ENCODE measurements around the gene SLC1A1. TPM values are rescaled to one million over a fixed set of nuclear protein-coding genes. Genes with fewer than 3 reads are reported as not detected.

The SLC1A1 gene
- total RNA-seq, 4 donors from 2014 or later = 1.8 to 12.3 (median 5.6) TPM

DNA sequence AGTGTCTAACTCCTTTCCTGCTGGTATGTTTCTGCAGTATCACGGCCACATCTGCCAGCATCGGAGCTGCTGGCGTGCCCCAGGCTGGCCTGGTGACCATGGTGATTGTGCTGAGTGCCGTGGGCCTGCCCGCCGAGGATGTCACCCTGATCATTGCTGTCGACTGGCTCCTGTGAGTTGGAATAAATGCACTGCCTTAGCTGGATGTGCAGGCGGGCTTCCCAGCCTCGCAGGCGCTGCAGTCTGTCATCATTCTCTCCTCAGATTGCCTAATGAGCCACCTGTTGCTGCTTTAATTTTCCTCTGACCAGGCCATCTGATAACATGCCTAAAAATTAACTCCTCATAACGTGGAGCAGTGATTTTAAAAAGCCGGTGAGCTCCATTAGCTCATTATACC lies 92.7 kb downstream of the SLC1A1 start:
- DNase-seq (ENCODE audit: low spot score) (no peak), ATAC-seq (ENCODE audit: low FRiP score) (no peak)
- TF ChIP-seq, protein P1, sequence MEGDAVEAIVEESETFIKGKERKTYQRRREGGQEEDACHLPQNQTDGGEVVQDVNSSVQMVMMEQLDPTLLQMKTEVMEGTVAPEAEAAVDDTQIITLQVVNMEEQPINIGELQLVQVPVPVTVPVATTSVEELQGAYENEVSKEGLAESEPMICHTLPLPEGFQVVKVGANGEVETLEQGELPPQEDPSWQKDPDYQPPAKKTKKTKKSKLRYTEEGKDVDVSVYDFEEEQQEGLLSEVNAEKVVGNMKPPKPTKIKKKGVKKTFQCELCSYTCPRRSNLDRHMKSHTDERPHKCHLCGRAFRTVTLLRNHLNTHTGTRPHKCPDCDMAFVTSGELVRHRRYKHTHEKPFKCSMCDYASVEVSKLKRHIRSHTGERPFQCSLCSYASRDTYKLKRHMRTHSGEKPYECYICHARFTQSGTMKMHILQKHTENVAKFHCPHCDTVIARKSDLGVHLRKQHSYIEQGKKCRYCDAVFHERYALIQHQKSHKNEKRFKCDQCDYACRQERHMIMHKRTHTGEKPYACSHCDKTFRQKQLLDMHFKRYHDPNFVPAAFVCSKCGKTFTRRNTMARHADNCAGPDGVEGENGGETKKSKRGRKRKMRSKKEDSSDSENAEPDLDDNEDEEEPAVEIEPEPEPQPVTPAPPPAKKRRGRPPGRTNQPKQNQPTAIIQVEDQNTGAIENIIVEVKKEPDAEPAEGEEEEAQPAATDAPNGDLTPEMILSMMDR (IDR thresholded peaks at IDR 0.05) = no peak

DNA sequence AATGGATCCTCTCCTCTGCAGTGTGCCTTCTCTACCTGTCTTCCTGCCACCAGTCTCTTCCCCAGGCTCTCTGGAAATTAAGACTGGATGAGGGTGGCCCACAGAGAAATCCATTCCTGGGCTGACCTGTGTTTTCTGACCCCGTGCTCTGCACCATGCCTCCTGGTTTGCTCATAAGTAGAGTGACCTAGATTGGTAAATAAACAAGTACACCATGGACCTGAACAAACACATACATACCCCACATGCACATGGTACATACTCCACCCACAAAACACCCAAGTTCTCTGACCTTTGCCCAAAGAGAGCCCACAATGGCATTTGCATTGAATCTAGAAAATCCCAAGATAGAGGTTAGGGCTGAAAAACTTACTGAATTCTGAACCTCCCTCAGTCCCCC lies 94.4 kb downstream of the SLC1A1 start:
- no peak for DNase-seq (ENCODE audit: low spot score)
- ATAC-seq (ENCODE audit: low FRiP score) = no peak
- TF ChIP-seq, protein P1 (IDR thresholded peaks at IDR 0.05) = no peak

DNA sequence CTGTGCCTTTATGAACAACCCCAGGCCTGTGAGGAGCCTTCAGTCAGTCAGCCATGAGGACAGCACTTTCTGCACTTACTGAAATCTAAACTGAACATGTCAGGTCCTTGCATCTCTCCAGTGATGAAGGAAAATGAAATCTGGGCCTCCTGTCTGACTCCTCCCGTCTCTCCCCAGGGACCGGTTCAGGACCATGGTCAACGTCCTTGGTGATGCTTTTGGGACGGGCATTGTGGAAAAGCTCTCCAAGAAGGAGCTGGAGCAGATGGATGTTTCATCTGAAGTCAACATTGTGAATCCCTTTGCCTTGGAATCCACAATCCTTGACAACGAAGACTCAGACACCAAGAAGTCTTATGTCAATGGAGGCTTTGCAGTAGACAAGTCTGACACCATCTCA lies 94.9 kb downstream of the SLC1A1 start:
- ATAC-seq (ENCODE audit: low FRiP score) (no peak), DNase-seq (ENCODE audit: low spot score) (no peak)
- TF ChIP-seq, protein P1 (IDR thresholded peaks at IDR 0.05) = no peak

DNA sequence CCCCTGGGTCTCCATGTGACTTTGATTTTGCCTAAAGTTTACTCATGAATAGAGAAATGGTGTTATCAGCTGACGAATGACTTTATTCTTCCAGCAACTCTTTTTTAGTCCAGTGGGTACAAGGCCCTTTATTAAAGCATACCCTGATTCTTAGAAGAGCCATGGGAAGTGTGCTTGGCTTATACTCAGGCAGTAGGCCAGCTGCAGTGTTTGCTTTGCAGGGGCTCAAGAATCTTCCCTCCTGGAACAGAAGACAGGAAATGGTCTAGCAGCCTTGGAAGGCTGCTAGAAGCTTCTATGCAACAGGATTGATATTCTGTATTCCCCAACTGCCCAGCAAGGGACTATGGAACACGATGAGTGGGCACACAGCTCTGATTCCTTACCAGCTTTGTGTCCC lies 98.5 kb downstream of the SLC1A1 start:
- TF ChIP-seq, protein P1 (IDR thresholded peaks at IDR 0.05) = no peak
- ATAC-seq (ENCODE audit: low FRiP score) = no peak
- no peak for DNase-seq (ENCODE audit: low spot score)

DNA sequence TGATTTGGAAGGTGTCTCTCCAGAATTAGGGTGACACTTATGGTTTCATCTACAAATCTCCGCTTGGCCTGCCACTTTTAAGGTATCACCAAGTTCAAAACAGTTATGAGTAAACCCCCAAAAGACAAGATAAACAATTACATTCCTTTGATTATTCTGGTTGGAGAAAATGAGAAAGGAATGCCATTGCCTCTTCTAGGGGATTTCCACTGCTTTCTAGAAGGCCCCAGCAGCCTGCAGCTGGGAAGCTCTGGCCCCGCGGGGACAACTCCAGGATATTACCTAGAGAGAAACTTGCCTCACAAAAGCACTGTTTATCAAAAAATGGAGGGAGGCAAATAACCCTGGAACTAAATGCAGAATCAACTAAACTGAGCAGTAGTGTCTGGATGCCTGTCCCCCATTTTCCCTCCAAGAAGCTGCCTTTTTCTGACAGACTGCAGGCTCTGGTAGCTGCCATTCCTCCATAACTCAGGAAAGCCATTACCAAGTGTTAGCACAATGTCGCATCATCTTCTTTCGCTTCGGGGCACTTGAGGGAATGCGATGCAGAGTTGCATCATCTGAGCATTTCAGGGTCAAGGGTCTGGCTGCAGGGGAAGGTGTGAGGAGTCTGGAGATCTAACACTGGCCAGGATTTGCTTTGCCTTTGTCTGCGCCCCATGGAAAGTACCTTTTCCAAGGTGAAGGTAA lies 100.3 kb downstream of the SLC1A1 start:
- ATAC-seq (ENCODE audit: low FRiP score) (no peak), DNase-seq (ENCODE audit: low spot score) (no peak)
- TF ChIP-seq, protein P1 (IDR thresholded peaks at IDR 0.05) = no peak

DNA sequence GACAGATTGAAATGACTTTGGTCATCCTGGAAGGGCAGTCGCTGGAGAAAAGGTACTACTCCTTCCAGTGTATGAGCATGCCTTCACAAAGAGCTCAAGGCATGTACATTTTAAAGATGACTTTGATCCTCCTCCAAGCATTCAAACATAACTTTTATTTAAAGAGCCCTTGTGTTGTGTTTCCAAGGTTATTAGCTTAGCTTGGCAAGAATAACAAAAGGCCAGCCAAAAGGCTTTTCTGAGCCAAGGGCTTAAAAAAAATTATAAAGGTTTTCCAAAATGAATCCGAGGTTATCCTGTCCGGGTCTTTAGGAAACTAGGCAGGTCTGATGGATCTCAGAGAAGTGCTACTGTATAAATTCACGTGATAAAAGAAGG lies 100.8 kb downstream of the SLC1A1 start:
- DNase-seq (ENCODE audit: low spot score) (no peak), ATAC-seq (ENCODE audit: low FRiP score) (no peak)
- TF ChIP-seq, protein P1 (IDR thresholded peaks at IDR 0.05) = no peak

DNA sequence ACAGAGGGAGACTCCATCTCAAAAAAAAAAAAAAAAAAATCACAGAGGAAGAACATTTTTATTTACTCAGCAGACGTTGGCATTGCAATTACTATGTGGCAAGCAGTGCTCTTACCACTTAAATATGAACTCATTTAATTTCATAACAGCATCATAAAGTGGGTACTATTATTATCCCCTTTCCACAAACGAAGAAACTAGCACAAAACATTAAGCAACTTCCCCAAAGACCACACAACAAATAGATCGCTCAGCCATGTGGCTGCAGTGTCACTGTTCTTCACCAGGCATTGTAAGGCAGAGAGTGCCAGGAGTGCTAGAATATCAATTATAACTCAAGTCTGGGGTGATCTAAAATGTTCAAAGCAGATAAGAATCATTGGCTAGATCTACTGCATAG lies 102.0 kb downstream of the SLC1A1 start:
- TF ChIP-seq, protein P1 (IDR thresholded peaks at IDR 0.05) = no peak
- DNase-seq (ENCODE audit: low spot score) = no peak

More for the DNA sequence above, 102.0 kb downstream of the SLC1A1 start:
- ATAC-seq (ENCODE audit: low FRiP score) = no peak

Data from omental fat pad (tissue), 4 donors.